NCI-H2107 treated with DMSO at 0.1 percent for 48 hours (cell line): ENCODE data around the gene PXDN.
"Not testable (repeated sequence)": the region's sequence is repeated elsewhere in the genome, so short reads cannot be mapped to it uniquely, and the experiment has no call there.

Experiments used
- DNase-seq: peaks from one replicate; lab custom pipeline; 2025; ENCODE audit not compliant: unreplicated experiment; lab: John Stamatoyannopoulos, UW

The PXDN gene

DNA sequence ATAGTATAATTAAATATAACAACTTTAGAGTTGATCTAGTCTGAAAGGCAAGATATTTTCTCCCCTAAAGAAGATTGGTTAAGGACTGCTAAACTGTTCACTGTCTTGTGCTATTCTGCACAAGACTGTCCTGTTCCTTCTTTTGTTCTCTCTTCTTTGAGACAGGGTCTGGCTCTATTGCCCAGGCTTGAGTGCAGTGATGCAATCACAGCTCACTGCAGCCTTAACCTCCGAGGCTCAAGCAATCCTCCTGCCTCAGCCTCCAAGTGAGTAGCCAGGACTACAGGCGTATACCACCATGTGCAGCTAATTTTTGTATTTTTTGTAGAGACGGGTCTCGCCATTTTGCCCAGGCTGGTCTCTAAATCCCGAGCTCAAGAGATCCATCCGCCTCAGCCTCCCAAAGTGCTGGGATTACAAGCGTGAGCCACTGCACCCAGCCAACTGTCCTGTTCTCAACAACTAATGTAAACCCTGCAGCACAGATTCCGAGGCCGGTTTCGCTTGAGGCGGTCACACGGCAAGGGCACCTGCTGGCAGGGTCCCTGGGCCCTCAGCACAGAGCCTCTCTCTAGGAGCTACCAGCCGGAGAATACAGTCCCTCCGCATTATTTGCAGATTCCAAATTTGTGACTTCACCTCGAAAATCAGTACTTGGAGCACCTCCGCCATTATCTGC is 16.4 kb downstream of the PXDN start:
- DNase-seq, result no peak

DNA sequence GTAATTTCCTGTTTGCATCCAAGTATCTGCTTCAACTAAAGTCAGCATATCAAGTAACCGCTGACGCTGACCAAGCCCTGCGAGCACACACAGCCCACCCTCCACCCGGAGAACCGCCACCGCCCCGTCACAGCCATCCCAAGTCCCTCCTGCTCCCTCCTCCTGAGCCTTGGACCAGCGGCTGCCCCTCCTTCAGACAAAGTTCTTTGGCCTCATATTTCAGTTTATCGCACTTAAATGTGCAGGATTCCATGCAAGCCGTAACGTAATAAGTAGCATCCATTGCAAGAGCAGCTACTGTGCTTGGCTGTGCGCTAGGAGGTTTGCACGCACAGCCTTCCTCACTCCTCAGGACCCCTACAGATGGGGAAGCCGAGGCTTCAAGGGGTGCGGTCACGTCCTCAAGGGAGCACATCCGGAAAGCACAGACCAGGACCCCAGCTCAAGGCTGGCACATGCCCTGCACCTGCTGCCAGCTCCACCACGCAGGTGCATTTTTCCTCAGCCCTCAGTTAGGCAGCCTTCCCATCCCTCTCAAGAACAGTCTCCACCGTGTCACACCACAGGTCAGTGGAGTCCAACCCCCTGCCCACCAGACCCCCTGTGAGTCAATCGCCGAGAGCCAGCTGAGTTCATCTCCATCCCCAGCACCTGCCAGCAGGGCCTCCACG is 17.1 kb downstream of the PXDN start:
- DNase-seq, result peak; percentile 37

DNA sequence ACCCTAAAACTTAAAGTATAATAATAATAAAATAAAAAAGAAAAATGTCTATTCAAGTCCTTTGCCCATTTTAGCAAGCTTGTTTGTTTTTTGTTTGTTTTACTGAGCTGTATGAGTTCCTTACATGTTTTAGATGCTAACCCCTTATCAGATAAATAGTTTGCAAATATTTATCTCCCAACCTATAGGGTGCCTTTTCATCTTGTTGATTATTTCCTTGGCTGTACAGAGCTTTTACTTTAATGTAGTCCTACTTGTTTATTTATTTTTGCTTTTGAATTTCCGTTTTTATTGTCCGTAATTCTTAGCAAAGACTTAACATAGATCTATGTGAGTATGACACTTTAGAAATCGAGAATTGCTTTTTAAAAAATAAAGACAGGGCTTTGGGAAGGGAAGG is 17.8 kb downstream of the PXDN start:
- DNase-seq, result no peak

DNA sequence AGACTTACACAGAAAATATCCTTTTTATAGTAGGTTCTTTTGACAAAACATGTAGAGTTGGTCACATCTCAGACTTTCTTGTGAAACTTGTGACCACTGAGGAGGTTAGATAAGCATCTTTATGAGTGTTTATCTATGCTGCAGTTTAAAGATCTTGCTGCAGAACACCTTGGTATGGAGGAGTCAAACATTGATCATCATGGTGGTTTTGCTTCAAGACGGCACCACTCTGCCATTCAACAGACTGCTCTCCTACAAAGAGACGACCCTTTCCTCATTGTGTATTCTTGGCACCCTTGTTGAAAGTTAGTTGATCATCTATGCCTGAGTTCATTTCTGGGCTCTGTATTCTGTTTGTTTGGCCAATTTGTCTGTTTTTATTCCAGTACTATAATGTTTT is 20.0 kb downstream of the PXDN start:
- not testable (repeated sequence) for DNase-seq

DNA sequence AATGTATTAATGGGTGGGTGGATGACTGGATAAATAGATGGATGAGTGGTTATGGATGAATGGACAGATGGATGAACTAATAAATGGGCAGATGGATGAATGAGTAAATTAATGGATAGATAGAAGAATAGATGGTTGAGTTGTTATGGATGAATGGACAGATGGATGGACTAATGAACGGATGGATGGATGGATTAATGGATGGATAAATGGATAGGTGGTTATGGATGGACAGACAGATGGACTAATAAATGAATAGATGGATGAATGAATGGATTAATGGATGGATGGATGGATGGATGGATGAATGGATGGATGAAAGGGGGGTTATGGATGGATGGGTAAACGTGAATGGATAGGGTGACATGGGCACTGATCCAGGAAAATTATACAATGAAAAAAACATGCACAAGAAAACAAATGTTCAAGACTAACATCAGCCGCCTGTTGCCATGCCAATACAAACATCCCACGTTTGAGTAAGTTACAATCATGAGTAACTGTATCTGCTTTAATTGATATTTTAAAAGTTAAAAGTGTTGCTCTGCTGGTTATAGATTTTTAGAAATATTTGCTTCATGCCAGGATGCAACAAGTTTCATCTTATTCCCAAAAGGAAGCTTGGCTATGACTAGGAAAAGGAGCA is 20.8 kb downstream of the PXDN start:
- DNase-seq, result no peak

DNA sequence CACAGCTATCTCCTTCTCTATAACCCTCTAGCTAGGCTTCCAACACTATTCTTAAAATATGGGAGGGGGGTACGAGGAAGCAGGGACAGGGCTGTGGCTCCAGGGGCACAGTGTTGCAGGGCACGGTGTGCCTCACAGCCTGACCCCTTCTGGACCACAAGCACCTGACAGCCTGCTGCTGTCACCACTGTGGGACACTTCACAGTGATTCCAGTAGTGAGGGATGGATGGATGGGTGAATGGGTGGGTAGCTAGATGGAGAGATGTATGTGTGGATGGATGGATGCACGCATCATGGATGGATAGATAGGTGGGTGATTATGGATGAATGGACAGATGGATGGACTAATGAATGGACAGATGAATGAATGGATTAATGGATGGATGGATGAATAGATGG is 21.6 kb downstream of the PXDN start:
- DNase-seq, result no peak

DNA sequence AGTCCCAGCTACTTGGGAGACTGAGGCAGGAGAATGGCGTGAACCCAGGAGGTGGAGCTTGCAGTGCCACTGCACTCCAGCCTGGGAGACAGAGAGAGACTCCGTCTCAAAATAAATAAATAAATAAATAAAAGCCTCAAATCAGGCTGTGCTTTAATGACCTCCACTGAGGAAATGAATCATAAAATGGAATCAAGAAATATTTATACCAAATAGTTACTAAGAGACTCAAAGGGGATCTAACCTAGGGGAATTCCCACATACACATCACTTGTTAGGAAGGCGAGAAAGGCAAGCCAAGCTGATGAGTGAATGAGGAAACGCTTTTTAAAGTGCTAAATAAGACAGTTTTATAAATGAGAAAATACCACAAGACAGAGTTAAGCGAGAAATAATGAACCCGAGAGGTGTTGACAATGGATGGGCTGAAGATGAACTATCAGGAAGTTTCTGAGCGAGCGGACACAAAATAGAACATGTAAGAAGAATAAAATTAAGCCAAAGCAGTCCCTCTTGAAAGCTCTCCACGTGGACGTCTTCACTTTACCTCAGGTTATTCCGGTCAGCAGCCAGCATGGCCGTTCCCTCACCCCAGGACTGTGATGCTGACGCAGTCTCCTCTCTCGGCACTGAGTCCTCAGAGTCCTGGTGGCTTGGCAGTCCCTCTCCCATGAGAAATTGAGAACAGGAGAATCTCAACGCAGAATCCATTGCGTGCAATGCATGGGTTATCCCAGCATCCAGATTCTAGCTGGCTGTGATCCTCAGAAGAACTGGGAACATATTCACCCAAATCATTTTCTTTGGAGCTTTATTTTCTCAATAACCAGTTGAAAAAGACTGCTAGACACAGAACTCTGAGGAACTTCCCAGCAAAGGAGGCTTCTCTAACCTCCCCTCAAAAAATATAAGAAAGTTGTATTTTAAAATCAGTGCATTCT is 22.3 kb downstream of the PXDN start:
- DNase-seq, result no peak

DNA sequence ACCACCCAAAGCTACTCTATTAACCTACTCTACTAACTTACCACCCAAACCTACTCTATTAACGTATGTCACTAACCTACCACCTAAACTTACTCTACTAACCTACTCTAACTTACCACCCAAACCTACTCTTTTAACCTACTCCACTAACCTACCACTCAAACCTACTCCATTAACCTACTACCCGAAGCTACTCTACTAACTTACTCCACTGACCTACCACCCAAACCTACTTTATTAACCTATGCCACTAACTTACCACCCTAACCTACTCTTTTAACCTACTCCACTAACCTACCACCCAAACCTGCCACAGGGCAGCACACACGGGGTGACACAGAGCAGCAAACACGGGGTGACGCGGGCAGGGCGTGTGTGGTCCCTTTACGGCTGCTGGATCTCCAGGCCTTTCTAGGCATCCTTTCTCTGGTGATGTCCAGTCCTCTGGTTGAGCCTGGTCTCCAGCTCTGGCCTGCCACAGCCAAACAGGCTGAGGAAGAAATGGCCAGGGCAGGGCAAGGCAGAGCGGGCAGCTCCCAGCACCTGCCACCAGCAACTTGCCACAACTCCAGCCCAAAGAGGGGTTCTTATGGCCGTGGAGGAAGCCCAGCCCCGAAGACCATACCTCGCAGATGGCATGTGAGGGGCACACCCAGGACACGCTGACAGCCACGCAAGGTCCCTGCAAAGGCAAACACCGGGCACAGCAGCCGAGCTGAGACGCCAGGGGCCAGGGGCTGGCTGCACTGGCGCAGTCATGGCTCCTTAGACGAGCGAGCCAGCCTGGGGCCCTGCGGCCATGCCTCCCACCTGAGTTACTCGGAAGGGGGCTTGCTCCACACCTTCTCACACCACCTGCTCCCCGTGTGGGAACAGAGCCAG is 25.7 kb downstream of the PXDN start:
- no peak for DNase-seq

DNA sequence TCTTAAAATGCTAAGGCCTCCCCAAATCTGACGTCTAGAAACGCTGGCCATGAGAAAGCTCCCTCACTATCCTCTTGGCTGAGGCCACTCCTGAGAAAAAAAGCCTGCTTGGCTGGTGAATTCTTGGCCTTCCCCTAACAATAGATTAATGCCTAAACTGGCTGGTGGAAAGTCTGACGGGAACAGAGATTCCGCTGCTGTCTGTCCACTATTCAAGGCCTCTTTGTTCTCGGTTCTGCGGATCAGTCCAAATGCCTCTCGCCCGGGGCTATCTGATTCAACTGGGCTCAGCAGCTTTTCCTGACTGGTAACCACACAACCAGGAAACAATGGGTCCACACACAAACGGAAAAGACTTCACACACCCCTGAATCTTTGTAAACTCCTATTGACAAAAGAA is 27.2 kb downstream of the PXDN start:
- no peak for DNase-seq

DNA sequence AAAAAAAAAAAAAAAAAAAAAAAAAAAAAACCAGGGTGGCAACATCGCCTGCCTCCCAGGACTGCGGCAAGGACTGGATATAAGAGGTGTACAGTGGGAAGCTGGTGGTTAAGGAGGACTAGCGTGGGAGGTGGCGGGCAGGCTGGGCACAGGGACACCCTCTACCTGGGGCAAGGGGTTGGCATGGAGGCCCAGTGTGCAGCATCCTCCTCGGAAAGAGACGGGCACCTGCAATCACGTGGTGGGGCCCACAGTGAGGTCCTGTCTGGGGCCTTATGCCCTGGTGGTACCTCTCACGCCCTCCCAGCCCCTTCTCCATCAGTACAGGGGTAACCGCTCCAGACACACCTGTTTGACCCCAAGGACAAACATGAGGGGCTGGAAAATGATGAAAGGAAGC is 27.9 kb downstream of the PXDN start:
- DNase-seq, result no peak

DNA sequence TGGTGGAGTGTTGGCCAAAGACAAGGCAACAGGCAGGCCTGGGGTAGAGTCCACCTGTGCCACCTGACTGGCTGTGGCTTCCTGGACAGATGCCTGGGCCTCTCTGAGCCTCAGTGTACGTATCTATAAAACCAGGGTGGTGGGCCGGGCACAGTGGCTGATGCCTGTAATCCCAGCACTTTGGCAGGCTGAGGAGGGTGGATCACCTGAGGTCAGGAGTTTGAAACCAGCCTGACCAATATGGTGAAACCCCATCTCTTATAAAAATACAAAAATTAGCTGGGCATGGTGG is 28.4 kb downstream of the PXDN start:
- DNase-seq, result not testable (repeated sequence)

DNA sequence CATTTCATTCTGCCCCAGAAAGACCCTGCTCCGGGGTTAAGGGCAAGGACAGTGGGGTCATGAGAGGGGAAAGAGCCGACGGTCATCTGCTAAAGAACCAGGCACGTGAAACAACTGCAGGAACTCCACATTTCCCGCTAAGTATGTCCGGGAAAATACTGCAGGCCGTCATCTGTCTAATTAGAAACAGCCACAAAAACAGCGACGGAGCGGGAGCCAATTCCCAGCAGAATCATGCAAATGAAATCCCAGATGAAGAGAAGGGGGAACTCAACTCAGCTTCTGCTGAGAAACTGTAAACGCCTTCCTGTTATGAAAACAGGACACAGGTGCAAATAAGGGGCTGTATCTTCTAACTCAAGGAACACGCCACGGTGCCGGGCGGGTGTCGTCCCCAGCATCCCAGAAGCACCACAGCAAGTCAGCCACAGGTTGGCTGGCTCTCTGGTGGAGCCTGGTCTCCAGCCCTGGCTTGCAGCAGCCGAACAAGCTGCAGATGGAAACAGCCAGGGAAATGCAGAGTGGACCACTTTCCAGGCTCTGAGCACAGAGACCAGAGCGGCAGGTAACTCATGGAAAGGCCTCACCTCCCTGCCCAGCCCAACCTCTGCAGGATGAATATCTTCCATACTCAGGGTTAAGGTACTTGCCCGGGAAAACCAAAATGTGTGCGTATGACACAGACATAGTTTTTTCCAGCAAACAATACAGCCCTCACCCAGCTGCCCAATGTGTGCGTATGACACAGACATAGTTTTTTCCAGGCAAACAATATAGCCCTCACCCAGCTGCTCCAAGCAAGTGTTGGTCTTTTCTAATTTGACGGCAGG is 28.9 kb downstream of the PXDN start:
- peak; percentile 67 for DNase-seq

DNA sequence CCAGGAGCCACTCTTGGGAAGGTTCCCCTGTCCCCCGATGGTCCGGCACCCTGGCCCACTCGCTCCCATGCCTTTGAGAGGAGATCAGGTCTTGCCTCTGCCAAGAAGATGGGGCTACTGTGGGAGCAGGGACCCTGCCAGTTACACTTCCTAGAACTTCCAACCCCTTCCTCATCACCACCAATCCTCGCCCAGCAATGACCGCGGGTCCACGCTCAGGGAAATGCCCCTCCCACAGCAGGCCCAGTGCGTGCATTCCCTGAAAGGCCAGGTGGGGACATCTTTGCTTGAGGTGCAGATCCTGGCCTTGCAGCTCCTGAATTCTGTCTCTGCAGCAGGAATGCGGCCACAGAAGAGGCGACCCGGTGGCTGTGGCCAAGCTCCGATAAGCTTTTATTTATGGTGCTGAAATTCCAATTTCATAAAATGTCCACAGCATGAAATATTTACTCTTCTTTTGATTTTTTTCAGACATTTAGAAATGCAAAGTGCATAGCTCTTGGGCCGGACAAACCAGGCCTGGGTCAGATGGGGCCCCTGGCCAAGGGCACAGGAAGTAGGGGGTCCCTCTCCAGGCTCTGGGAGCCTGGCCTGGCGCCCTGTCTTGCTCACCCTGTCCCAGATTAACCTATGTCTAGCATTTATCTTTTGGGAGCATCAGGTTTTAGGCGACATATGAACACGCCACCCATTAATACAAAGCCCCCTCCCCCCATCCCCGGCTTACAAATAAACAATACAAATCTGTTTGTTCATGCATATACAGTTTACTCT is 29.8 kb downstream of the PXDN start:
- DNase-seq, result no peak

DNA sequence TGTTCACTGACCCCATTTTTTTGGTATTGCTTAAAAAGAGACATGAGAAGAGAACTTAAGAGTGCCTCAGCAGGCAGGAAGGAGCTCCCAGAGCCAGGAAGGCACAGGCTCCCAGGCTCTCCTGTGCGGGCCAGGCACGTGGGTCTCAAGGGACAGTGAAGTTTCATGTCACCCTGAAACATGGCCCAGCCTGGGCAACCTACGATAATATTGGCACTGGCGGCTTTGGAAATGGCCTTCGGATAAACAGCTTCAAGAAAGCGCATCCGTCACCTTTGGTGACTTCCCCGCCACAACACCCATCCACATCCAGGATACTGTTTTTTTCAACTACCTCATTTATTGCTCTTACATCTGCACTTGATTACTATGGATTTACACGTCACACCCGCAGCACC is 30.5 kb downstream of the PXDN start:
- no peak for DNase-seq

DNA sequence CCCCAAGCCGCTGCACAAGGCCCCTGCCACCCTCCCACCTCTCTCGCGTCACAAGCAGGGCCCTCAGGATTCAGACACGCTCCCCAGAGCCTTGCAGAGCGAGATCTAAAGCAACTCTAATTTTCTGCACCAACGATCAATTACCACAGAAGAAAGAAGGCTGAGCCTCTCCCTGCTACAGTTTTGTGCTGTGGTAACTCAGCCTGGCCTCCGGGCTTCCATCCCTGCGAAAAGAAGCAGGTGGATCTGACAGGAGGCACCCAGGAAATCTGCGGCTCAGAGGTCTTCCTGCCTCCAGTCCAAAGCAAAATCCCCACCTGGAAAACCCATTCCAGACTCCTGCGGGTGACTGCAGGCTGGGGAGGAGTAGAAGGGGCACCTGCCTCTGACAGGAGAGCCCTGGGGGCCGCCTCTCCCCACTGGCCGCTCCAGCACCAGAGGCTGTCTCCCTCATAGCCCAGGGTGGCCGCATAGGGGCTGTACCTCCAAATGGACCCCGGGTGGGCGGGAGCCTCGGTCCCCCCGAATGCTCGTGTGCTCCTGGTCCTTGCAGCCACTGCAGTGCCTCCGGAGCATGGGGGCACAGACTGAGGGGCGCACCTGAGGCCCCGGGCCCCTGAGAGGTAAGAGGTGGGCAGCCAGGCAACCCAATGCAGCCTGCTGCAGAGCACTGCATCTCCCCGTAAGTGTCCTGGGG is 31.0 kb downstream of the PXDN start:
- DNase-seq, result no peak

DNA sequence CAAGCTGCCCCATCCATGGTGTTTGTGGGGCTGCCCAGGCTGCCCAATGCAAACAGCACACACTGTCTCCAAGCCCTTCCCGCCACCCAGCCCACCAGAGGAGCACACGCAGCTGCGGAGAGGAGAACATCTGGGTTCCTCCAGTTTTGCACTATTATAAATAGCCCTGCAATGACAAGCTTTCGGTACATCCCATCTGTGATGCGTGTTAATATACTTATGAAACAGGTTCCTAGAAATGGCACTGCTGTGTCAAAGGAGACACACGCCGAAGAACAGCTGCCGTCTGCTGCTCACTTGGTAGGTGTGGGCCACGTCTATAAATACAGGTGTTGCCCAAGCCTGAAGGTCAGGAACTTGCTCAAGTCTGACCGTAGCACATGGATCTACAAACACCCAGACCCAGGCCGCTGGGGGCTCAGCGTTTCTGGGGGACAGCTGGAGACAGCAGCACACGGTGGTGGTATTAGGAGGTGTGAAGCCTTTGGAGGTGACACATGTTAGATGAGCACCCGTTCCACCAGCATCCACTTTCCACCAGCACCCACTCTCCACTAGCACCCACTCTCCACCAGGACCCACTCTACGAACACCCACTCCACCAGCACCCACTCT is 34.3 kb downstream of the PXDN start:
- DNase-seq, result no peak

DNA sequence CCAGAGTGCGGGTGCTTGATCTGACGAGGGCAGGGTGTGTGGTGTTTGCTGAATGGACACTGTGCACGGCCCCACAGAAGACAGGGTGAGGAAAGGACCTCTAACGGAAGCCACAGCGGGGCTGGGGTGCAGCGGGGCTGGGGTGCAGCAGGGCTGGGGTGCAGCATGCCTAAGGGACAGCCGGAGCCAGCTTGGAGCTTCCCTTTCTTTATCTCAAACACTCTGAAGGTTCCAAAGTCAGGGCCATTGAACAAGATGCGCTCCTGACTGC is 35.0 kb downstream of the PXDN start:
- no peak for DNase-seq
